Progenitor cell of endocrine pancreas (in vitro differentiated cells): ENCODE data around the gene KLHDC8A. TPM values are rescaled to one million over a fixed set of nuclear protein-coding genes. Genes with fewer than 3 reads are reported as not detected.

ENCODE experiments used
- DNase-seq: peaks from one replicate; pipeline ENCODE4 v3.0.0; 2021; ENCODE audit warnings: low spot score; ENCODE audit not compliant: unreplicated experiment
- H3K27ac Mint-ChIP-seq: 2 replicates; pipeline ENCODE4 v1.8.0; 2021; ENCODE audit warnings: mild to moderate bottlenecking, moderate library complexity, mixed read lengths
- H3K27me3 Mint-ChIP-seq: 2 replicates; pipeline ENCODE4 v1.8.0; 2021; ENCODE audit warnings: mixed read lengths
- H3K36me3 Mint-ChIP-seq: 2 replicates; pipeline ENCODE4 v1.8.0; 2022; ENCODE audit warnings: mixed read lengths; ENCODE audit not compliant: insufficient read depth
- H3K4me1 Mint-ChIP-seq: 2 replicates; pipeline ENCODE4 v1.8.0; 2021; ENCODE audit warnings: low read depth, mixed read lengths
- H3K4me3 Mint-ChIP-seq: 2 replicates; pipeline ENCODE4 v1.8.0; 2021; ENCODE audit warnings: low read depth, mild to moderate bottlenecking, moderate library complexity, mixed read lengths
- H3K9me3 Mint-ChIP-seq: 2 replicates; pipeline ENCODE4 v1.8.0; 2021; ENCODE audit warnings: low read depth, mixed read lengths
- total RNA-seq: library from RNA; stranded (reverse); gene quantifications from 2 replicates; pipeline ENCODE4 v1.2.1, GENCODE V29; 2021
- TF ChIP-seq, protein P1 (sequence below): fragments of 200-600 bp; sonication (generic); IDR thresholded peaks from one replicate; pipeline ENCODE4 v1.5.0; 2021; ENCODE audit warnings: antibody characterized with exemption, mild to moderate bottlenecking; ENCODE audit not compliant: unreplicated experiment

The KLHDC8A gene
- total RNA-seq, 1 donor from 2014 or later: 0.36 TPM

DNA sequence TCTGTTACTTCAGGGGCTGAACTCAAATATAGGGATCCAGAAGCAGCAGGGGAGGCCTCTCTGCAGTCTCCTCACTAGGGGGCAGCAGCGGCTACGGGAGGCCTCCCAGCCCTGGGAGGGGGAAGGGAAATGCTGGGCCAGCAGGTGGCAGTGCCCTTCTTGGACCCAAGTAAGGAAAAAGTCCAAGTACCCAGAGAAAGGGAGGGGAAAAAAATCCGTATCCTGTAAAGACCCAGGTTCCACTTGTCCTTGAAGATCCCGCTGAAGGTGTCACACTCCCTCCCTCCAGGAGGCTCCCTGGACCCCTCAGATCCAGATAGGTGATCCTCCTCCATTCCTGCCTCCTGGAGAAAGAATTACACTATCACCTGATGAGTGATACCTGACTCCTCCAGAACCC is 21.0 kb downstream of the KLHDC8A start:
- Mint-ChIP-seq H3K36me3 (no peaks in the 10 kb centered on the region), H3K4me1 (no peaks in the 10 kb centered on the region), H3K4me3 (no peak overlapping the region), H3K27ac (no peak overlapping the region), H3K9me3 (no peaks in the 10 kb centered on the region), H3K27me3 (peaks cover 56% of the 10 kb centered on the region)
- peak; percentile 82 for DNase-seq
- TF ChIP-seq, protein P1, sequence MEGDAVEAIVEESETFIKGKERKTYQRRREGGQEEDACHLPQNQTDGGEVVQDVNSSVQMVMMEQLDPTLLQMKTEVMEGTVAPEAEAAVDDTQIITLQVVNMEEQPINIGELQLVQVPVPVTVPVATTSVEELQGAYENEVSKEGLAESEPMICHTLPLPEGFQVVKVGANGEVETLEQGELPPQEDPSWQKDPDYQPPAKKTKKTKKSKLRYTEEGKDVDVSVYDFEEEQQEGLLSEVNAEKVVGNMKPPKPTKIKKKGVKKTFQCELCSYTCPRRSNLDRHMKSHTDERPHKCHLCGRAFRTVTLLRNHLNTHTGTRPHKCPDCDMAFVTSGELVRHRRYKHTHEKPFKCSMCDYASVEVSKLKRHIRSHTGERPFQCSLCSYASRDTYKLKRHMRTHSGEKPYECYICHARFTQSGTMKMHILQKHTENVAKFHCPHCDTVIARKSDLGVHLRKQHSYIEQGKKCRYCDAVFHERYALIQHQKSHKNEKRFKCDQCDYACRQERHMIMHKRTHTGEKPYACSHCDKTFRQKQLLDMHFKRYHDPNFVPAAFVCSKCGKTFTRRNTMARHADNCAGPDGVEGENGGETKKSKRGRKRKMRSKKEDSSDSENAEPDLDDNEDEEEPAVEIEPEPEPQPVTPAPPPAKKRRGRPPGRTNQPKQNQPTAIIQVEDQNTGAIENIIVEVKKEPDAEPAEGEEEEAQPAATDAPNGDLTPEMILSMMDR: peak; percentile 97

- peaks cover 39% of the 10 kb centered on the region for H3K27me3 Mint-ChIP-seq
- no peak for DNase-seq
- no peaks in the 10 kb centered on the region for H3K9me3 Mint-ChIP-seq
- no peak overlapping the region for H3K4me3 Mint-ChIP-seq
- TF ChIP-seq, protein P1: no peak
- no peaks in the 10 kb centered on the region for H3K4me1 Mint-ChIP-seq
- no peak overlapping the region for H3K27ac Mint-ChIP-seq
- H3K36me3 Mint-ChIP-seq: no peaks in the 10 kb centered on the region
Measured at GRCh38 chr1:205332015-205332791, 24.5 kb downstream of the KLHDC8A start.

GRCh38 chr1:205330150-205330549 is 26.6 kb downstream of the KLHDC8A start:
- no peak for DNase-seq
- H3K4me1 Mint-ChIP-seq: peaks cover 1% of the 10 kb centered on the region
- no peak overlapping the region for H3K4me3 Mint-ChIP-seq
- H3K9me3 Mint-ChIP-seq: no peaks in the 10 kb centered on the region
- H3K36me3 Mint-ChIP-seq: no peaks in the 10 kb centered on the region
- TF ChIP-seq, protein P1: no peak
- H3K27me3 Mint-ChIP-seq: peaks cover 40% of the 10 kb centered on the region
- no peak overlapping the region for H3K27ac Mint-ChIP-seq

GRCh38 chr1:205329719-205330118 is 27.0 kb downstream of the KLHDC8A start:
- Mint-ChIP-seq H3K4me3 (no peak overlapping the region), H3K4me1 (peaks cover 2% of the 10 kb centered on the region), H3K9me3 (no peaks in the 10 kb centered on the region), H3K27ac (no peak overlapping the region), H3K36me3 (no peaks in the 10 kb centered on the region), H3K27me3 (peaks cover 43% of the 10 kb centered on the region)
- DNase-seq: no peak
- TF ChIP-seq, protein P1: no peak

DNA sequence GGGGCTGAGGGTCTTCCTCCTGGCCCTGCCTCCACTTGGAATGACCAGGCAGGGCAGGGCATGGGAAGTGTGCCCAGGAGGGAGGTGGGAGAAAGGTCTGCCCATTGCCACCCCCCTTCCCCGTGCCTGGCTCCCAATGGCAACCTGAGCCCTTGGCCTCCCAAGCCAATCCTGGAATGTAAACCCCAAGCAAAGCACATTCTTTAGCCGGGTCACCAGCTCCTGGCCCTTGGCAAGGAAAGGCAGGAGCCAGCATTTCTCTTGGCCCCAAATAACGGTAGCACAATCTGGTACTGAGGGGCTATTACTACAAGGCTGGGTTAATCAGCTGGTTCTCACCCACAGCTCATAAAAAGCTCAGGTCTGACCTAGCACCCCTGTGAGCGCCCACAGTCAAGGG is 28.2 kb downstream of the KLHDC8A start:
- Mint-ChIP-seq H3K9me3 (no peaks in the 10 kb centered on the region), H3K27ac (no peak overlapping the region), H3K36me3 (no peaks in the 10 kb centered on the region), H3K27me3 (peaks cover 41% of the 10 kb centered on the region), H3K4me1 (peaks cover 2% of the 10 kb centered on the region), H3K4me3 (no peak overlapping the region)
- TF ChIP-seq, protein P1: no peak
- DNase-seq: no peak
